Heart left ventricle (tissue), 16 donors: Measurements from ENCODE around the gene RAB3C. TPM values are rescaled to one million over a fixed set of nuclear protein-coding genes. Genes with fewer than 3 reads are reported as not detected.

Experiments
- ATAC-seq, 4 donors: fragments of 200-7000 bp; cut with Tn5 transposase; one replicate each; pipeline ENCODE4 v1.9.1; 2020 to 2022; ENCODE audit warnings: moderate library complexity in 4 of 4, mild to moderate bottlenecking in 3 of 4, moderate number of reproducible peaks in 1 of 4
- DNase-seq, 5 donors: peaks; one replicate each; pipeline ENCODE4 v3.0.0-alpha.2; 2020
- H3K27ac ChIP-seq, 12 donors: fragments of 200-600 bp; sonication (generic) in 4 of 12; one replicate each; pipeline versions ENCODE4 v1.5.0 to v1.8.0; 2016 to 2022; ENCODE audit warnings: mild to moderate bottlenecking in 2 of 12
- H3K27me3 ChIP-seq, 9 donors: fragments of 200-600 bp; sonication (generic) in 2 of 9; one replicate each; pipeline versions ENCODE4 v1.5.1 to v1.8.0; 2016 to 2022; ENCODE audit warnings: mild to moderate bottlenecking in 3 of 9
- H3K36me3 ChIP-seq, 9 donors: fragments of 200-600 bp; sonication (generic) in 2 of 9; one replicate each; pipeline versions ENCODE4 v1.5.0 to v1.8.0; 2018 to 2022; ENCODE audit warnings: mild to moderate bottlenecking in 2 of 9
- H3K4me1 ChIP-seq, 12 donors: fragments of 200-600 bp; sonication (generic) in 4 of 12; one replicate each; pipeline versions ENCODE4 v1.5.0 to v1.8.0; 2016 to 2022; ENCODE audit warnings: mild to moderate bottlenecking in 3 of 12
- H3K4me3 ChIP-seq, 12 donors: fragments of 200-600 bp; sonication (generic) in 4 of 12; one replicate each; pipeline versions ENCODE4 v1.5.0 to v1.8.0; 2017 to 2022; ENCODE audit warnings: mild to moderate bottlenecking in 9 of 12, moderate library complexity in 4 of 12
- H3K9me3 ChIP-seq, 12 donors: fragments of 200-600 bp; sonication (generic) in 4 of 12; one replicate each; pipeline versions ENCODE4 v1.5.0 to v1.8.0; 2016 to 2022; ENCODE audit warnings: mild to moderate bottlenecking in 1 of 12
- POLR2A ChIP-seq, 2 donors: fragments of 450-650 bp; IDR thresholded peaks; one replicate each; pipeline ENCODE4 v1.6.1; 2017; ENCODE audit warnings: antibody characterized with exemption in 2 of 2, mild to moderate bottlenecking in 2 of 2, moderate library complexity in 2 of 2
- WGBS, 4 donors: extraction: QIAGEN DNeasy Blood & Tissue Kit in 2 of 4; methylation state at CpG; one replicate each; pipeline versions ENCODE4 v1.1.5 to v1.1.7; 2013 to 2018; 5-methylcytosine and 5-hydroxymethylcytosine counted together
- intact Hi-C, 10 donors: fragments of 100-400 bp; cut with DNase I; formaldehyde crosslinking; loops; one replicate each; pipeline versions ENCODE4 v1.11.1 to v1.14.2; 2022
- polyA plus RNA-seq, 2 donors: library from polyadenylated mRNA; stranded (reverse); fragments of 200-250 nt; gene quantifications; one replicate each; pipeline ENCODE4 v1.2.3, GENCODE V29; 2013
- total RNA-seq, 9 donors: library from RNA; depleted of rRNA in 2 of 9; stranded (reverse); fragments of >200 nt in 2 of 9; fragmentation: NEBNext Ultra II Directional in 3 of 9; extraction: Animal tissue kit (Norgen Biotek cat#: 25700) in 3 of 9; gene quantifications; one replicate each; pipeline versions ENCODE4 v1.1.0 to v1.2.4, GENCODE V29; 2016 to 2023
- TF ChIP-seq, protein P1 (sequence below), 12 donors: fragments of 200-600 bp; sonication (generic) in 4 of 12; IDR thresholded peaks; one replicate each; pipeline versions ENCODE4 v1.5.0 to v1.8.0; 2018 to 2022; ENCODE audit warnings: antibody characterized with exemption in 12 of 12, mild to moderate bottlenecking in 5 of 12
- donor health status: ischemic (EF 13 %, LVEDD 7.1; RV severe dilation, severe dysfunction).
- donor health status: healthy with polysubstance abuse.
- donor health status: DM: no; HTN: yes; CAD: no.
- donor health status: DM: no; HTN: no; CAD: no.
- donor health status: ischemic (EF 25% LVEDD 6.9; RV normal size, moderate dysfunction).
- donor health status: ischemic (EF 25% LVEDD 5.7; RV mildly dilated, moderate dysfunction).
- donor health status: healthy.
- donor health status: DM: yes; HTN: yes; CAD: no.
- donor health status: ischemic (EF 35%, LVEDD 5.7; RV mildly dilated, moderate dysfunction).
- donor health status: nonischemic (EF 11% LVEDD 7.7; RV severe dilation, severe dysfunction).
- donor health status: DM: yes; HTN: yes; CAD: no.
- donor health status: PGD.
- donor health status: ischemic (EF 29% LVEDD 5.4; RV normal size, mild dysfunction).
- donor health status: nonischemic (EF 23%, LVEDD 6.1; RV moderate dilation, normal function).

Gene RAB3C
- total and polyA plus RNA-seq, 11 donors = 0.04 to 3.8 (median 0.57) TPM; not detected in 2

DNA sequence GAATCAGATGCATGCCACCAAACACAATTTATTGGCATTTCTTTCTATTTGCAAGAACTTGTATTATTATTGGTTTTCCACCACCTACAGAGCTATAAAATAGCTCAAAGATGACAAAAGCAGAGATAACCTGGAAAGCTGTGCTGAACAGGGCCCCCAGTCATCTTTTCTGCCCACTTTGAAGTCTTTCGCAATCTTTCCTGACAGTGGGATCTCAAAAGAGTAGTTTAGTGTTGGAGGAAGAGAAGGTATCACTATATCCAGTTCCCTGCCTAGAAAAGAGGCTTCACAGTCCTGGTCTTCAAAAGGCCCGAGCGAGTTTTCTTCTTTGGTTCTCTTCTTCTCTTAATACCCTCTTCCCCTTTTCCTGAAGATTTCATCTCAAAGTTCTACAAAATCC is 231.0 kb downstream of the RAB3C start:
- H3K36me3 ChIP-seq = no peaks in the 10 kb centered on the region
- H3K4me3 ChIP-seq = no peak overlapping the region
- no peaks in the 10 kb centered on the region for H3K9me3 ChIP-seq
- no peaks in the 10 kb centered on the region for H3K27me3 ChIP-seq
- no peaks in the 10 kb centered on the region for H3K4me1 ChIP-seq
- no peak for ATAC-seq
- TF ChIP-seq, protein P1, sequence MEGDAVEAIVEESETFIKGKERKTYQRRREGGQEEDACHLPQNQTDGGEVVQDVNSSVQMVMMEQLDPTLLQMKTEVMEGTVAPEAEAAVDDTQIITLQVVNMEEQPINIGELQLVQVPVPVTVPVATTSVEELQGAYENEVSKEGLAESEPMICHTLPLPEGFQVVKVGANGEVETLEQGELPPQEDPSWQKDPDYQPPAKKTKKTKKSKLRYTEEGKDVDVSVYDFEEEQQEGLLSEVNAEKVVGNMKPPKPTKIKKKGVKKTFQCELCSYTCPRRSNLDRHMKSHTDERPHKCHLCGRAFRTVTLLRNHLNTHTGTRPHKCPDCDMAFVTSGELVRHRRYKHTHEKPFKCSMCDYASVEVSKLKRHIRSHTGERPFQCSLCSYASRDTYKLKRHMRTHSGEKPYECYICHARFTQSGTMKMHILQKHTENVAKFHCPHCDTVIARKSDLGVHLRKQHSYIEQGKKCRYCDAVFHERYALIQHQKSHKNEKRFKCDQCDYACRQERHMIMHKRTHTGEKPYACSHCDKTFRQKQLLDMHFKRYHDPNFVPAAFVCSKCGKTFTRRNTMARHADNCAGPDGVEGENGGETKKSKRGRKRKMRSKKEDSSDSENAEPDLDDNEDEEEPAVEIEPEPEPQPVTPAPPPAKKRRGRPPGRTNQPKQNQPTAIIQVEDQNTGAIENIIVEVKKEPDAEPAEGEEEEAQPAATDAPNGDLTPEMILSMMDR (IDR thresholded peaks at IDR 0.05) = no peak
- no peak for TF ChIP-seq POLR2A (IDR thresholded peaks at IDR 0.05)
- DNase-seq = no peak
- no peak overlapping the region for H3K27ac ChIP-seq
- WGBS, 4 donors = 97 to 99% (median 97%) methylated on average over 3 of the region's 3 CpGs
- intact Hi-C loops = loop anchor here in 2 of 10 donors (10.0 kb wide), 1 partner anchor 319 kb away; the partner anchor contains the start of gene GAPT (in 2 of the 2)

DNA sequence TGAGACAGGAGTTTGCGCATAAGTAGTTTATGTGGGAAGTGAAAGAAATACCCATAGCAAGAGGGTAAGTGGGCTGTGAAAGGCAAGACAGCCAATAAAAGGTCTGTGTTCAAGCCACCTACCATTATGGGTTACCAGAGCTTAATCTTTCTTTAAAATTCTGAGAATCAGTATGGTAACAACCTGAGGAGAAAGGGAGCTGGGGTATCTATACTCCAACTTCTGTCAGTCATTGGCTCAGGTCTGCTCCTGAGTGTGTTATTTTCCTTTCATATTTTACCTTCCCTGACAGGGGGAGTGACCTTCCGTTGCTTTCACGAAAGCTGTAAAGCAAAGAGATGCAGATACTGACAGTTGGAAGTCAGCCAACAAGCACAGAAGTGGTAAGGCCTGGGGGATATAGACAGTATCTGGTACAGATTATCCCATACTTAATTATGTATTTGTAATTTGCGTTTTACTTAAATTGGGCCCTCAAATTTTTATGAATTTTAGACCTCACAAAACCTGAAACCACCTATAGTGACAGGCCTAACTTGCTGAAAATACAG is 233.4 kb downstream of the RAB3C start:
- DNase-seq = no peak
- H3K4me1 ChIP-seq = no peaks in the 10 kb centered on the region
- TF ChIP-seq, protein P1 (IDR thresholded peaks at IDR 0.05) = no peak
- ATAC-seq = no peak
- H3K27ac ChIP-seq = no peak overlapping the region
- 68 to 84% (median 74%) methylated on average over 4 of the region's 4 CpGs for WGBS, 4 donors
- no peak overlapping the region for H3K4me3 ChIP-seq
- no peaks in the 10 kb centered on the region for H3K27me3 ChIP-seq
- no peaks in the 10 kb centered on the region for H3K9me3 ChIP-seq
- intact Hi-C loops = loop anchor here in 2 of 10 donors (10.0 kb wide), 1 partner anchor 321 kb away; the partner anchor contains the start of gene GAPT (in 2 of the 2)
- no peaks in the 10 kb centered on the region for H3K36me3 ChIP-seq

DNA sequence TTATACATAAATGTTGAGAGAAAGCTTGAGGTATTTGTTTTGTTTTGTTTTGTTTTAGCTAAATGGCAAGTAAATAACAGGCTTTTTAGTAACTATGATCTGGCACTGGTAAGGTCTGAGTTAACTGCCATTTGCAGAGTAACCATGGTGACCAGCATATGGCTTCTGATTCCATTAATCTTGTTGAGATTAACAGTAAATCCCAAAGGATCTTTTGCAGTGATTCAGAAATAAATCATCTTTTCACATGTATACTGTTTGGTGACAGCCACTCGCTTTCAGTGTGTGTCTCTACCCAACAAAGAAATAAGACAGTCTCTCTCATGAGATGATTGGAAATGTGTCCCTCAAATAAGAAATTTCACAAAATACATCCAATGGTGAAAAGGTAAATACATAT is 235.6 kb downstream of the RAB3C start:
- DNase-seq (no peak), ATAC-seq (no peak)
- Histone ChIP-seq H3K36me3 (no peaks in the 10 kb centered on the region), H3K4me3 (no peak overlapping the region), H3K27me3 (no peaks in the 10 kb centered on the region), H3K9me3 (no peaks in the 10 kb centered on the region), H3K27ac (no peak overlapping the region), H3K4me1 (no peaks in the 10 kb centered on the region)
- TF ChIP-seq, protein P1 (IDR thresholded peaks at IDR 0.05) = no peak
- TF ChIP-seq POLR2A (IDR thresholded peaks at IDR 0.05) = no peak
- intact Hi-C loops = loop anchor here in 2 of 10 donors (10.0 kb wide), 1 partner anchor 324 kb away; the partner anchor contains the start of gene GAPT (in 2 of the 2)
- WGBS, 4 donors = 87 to 93% (median 91%) methylated on average over 1 of the region's 1 CpG

DNA sequence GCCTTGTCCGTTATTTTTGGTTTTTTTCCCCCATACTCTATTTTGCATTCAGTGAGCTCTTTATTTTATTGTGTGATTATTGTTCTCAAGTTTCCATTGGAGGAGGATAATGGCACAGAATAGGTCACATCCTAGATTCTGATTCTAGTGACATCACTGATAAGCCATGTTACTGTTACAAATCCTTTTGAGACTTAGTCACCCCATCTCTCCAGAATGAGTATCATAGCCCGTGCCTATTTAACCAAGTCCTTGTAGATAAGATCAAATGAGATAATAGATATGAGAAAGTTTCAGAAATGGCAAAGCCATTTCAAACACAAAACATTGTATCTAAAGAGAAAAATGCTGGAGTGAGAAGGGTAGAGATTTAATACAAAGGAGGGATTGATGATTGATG is 242.6 kb downstream of the RAB3C start:
- no peak for ATAC-seq
- no peaks in the 10 kb centered on the region for H3K9me3 ChIP-seq

More for the DNA sequence above, 242.6 kb downstream of the RAB3C start:
- no peak for TF ChIP-seq POLR2A (IDR thresholded peaks at IDR 0.05)
- TF ChIP-seq, protein P1 (IDR thresholded peaks at IDR 0.05) = no peak
- no peaks in the 10 kb centered on the region for H3K36me3 ChIP-seq
- intact Hi-C loops = no loop called here
- H3K4me1 ChIP-seq = no peaks in the 10 kb centered on the region
- H3K27ac ChIP-seq = no peak overlapping the region
- H3K27me3 ChIP-seq = no peaks in the 10 kb centered on the region
- 54 to 91% (median 79%) methylated on average over 2 of the region's 2 CpGs for WGBS, 4 donors
- no peak for DNase-seq
- H3K4me3 ChIP-seq = no peak overlapping the region
